ENCODE results near the gene FAM171A1.
"Not testable (repeated sequence)": the region's sequence is repeated elsewhere in the genome, so short reads cannot be mapped to it uniquely, and the experiment has no call there.

The FAM171A1 gene

GRCh38 chr10:15316871-15317464, 54.1 kb downstream of the FAM171A1 start:
- no peak for DNase-seq (ENCODE audit: low spot score)

- DNase-seq (ENCODE audit: low spot score), result no peak
Observed at GRCh38 chr10:15316145-15316544, 54.9 kb downstream of the FAM171A1 start.

GRCh38 chr10:15315286-15315685, 55.8 kb downstream of the FAM171A1 start:
- no peak for DNase-seq (ENCODE audit: low spot score)

- DNase-seq (ENCODE audit: low spot score), result no peak
Observed at GRCh38 chr10:15314482-15315045, 56.5 kb downstream of the FAM171A1 start.

- DNase-seq (ENCODE audit: low spot score), result no peak
Observed at GRCh38 chr10:15313843-15314242, 57.2 kb downstream of the FAM171A1 start.

- no peak for DNase-seq (ENCODE audit: low spot score)
Observed at GRCh38 chr10:15313047-15313446, 58.0 kb downstream of the FAM171A1 start.

- no peak for DNase-seq (ENCODE audit: low spot score)
Observed at GRCh38 chr10:15311569-15312280, 59.4 kb downstream of the FAM171A1 start.

GRCh38 chr10:15310776-15311568, 60.1 kb downstream of the FAM171A1 start:
- DNase-seq (ENCODE audit: low spot score), result no peak

GRCh38 chr10:15309221-15309620, 61.9 kb downstream of the FAM171A1 start:
- no peak for DNase-seq (ENCODE audit: low spot score)

GRCh38 chr10:15306735-15307280, 64.3 kb downstream of the FAM171A1 start:
- DNase-seq (ENCODE audit: low spot score), result no peak

- no peak for DNase-seq (ENCODE audit: low spot score)
Observed at GRCh38 chr10:15305634-15306033, 65.5 kb downstream of the FAM171A1 start.

- no peak for DNase-seq (ENCODE audit: low spot score)
Observed at GRCh38 chr10:15305161-15305560, 65.9 kb downstream of the FAM171A1 start.

- DNase-seq (ENCODE audit: low spot score), result not testable (repeated sequence)
Observed at GRCh38 chr10:15302188-15302956, 68.7 kb downstream of the FAM171A1 start.

GRCh38 chr10:15300697-15301096, 70.4 kb downstream of the FAM171A1 start:
- DNase-seq (ENCODE audit: low spot score), result no peak

- DNase-seq (ENCODE audit: low spot score), result no peak
Observed at GRCh38 chr10:15300145-15300544, 70.9 kb downstream of the FAM171A1 start.

- no peak for DNase-seq (ENCODE audit: low spot score)
Observed at GRCh38 chr10:15296701-15297100, 74.4 kb downstream of the FAM171A1 start.

GRCh38 chr10:15295537-15296325, 75.4 kb downstream of the FAM171A1 start:
- no peak for DNase-seq (ENCODE audit: low spot score)

GRCh38 chr10:15293862-15294842, 76.9 kb downstream of the FAM171A1 start:
- DNase-seq (ENCODE audit: low spot score), result no peak

GRCh38 chr10:15290671-15291070, 80.4 kb downstream of the FAM171A1 start:
- DNase-seq (ENCODE audit: low spot score), result no peak

GRCh38 chr10:15290150-15290549, 80.9 kb downstream of the FAM171A1 start:
- no peak for DNase-seq (ENCODE audit: low spot score)
